MM.1S (cell line): ENCODE measurements around the gene ZNF44.

Experiments
- EZH2 ChIP-seq: fragments of 300-600 bp; sonication (generic); optimal IDR thresholded peaks from 2 replicates; pipeline ENCODE3; 2017; ENCODE audit warnings: low read depth, mild to moderate bottlenecking, antibody characterized with exemption, low read length, mixed read lengths
- TF ChIP-seq, protein P1 (sequence below): fragments of 300-600 bp; sonication (generic); IDR thresholded peaks from 2 replicates; pipeline ENCODE4 v1.5.1; 2016; ENCODE audit warnings: antibody characterized with exemption, low read length, mixed read lengths

DNA sequence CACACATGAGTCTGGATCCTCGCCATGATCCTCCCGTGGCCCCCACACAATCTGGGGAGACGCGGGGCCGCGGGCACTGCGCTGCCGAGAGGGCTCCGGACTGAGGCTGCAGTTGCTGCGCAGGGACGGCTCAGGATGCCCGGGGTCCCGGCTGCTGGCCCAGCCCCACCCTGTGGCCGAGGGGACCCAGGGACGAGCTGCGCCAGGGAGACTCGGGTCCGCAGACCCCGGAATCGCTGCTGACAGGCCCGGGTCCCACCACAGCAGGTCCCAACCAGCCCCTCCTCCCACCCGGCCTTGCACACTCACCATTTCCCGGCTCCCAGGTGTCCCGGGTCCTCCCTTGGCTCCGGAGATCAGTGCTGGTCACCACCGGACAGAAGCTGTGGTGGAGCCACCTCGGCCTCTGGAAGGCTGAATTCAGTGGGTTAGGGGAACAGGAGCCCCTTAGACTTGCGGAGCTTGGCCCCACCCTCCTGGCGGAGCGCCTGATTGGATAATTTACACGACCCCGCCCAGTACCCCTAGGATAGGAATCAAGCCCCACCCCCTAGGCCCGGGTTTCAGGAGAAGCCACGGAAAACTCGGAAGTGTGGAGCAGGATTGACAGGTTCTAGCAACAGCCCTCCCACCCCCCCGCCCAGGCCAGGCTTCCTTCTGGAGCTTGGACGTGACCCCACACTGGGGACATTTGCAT is 57.4 kb downstream of the ZNF44 start:
- TF ChIP-seq, protein P1, sequence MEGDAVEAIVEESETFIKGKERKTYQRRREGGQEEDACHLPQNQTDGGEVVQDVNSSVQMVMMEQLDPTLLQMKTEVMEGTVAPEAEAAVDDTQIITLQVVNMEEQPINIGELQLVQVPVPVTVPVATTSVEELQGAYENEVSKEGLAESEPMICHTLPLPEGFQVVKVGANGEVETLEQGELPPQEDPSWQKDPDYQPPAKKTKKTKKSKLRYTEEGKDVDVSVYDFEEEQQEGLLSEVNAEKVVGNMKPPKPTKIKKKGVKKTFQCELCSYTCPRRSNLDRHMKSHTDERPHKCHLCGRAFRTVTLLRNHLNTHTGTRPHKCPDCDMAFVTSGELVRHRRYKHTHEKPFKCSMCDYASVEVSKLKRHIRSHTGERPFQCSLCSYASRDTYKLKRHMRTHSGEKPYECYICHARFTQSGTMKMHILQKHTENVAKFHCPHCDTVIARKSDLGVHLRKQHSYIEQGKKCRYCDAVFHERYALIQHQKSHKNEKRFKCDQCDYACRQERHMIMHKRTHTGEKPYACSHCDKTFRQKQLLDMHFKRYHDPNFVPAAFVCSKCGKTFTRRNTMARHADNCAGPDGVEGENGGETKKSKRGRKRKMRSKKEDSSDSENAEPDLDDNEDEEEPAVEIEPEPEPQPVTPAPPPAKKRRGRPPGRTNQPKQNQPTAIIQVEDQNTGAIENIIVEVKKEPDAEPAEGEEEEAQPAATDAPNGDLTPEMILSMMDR, result no peak
- TF ChIP-seq EZH2, result no peak
